Muscle of leg (tissue), 11 donors: ENCODE measurements around the gene CLEC11A. TPM values are rescaled to one million over a fixed set of nuclear protein-coding genes. Genes with fewer than 3 reads are reported as not detected.
A peak's percentile ranks its signal among the peaks of the same experiment; 100 is the strongest.
"Not testable (repeated sequence)": the region's sequence is repeated elsewhere in the genome, so short reads cannot be mapped to it uniquely, and the experiment has no call there.

ENCODE experiments used
- DNase-seq: peaks from one replicate; pipeline ENCODE4 v3.0.0; 2013
- H3K27ac ChIP-seq: one replicate; pipeline ENCODE4 v1.5.1; 2013; ENCODE audit warnings: mild to moderate bottlenecking, low read length, control low read depth
- H3K27me3 ChIP-seq: one replicate; pipeline ENCODE4 v1.6.1; 2013; ENCODE audit warnings: low read length; ENCODE audit not compliant: control insufficient read depth, insufficient read depth
- H3K36me3 ChIP-seq: one replicate; pipeline ENCODE4 v1.6.1; 2013; ENCODE audit warnings: low read length; ENCODE audit not compliant: control insufficient read depth, insufficient read depth
- H3K4me1 ChIP-seq: one replicate; pipeline ENCODE4 v1.6.1; 2013; ENCODE audit warnings: low read length; ENCODE audit not compliant: control insufficient read depth, insufficient read depth
- H3K4me3 ChIP-seq: one replicate; pipeline ENCODE4 v1.5.1; 2013; ENCODE audit warnings: low read length, control low read depth
- H3K9me3 ChIP-seq: replicated peaks from 2 replicates; pipeline ENCODE4 v1.6.1; 2013; ENCODE audit warnings: low read depth, low read length; ENCODE audit not compliant: control insufficient read depth
- WGBS: methylation state at CpG from one replicate; pipeline ENCODE4 v1.1.5; 2013; ENCODE audit warnings: missing lambda C conversion rate; ENCODE audit not compliant: insufficient coverage; 5-methylcytosine and 5-hydroxymethylcytosine counted together
- polyA plus RNA-seq, 8 donors: library from polyadenylated mRNA; unstranded; fragments of 120-200 nt; gene quantifications; one replicate each; pipeline versions ENCODE4 v1.2.1 to v1.2.3, GENCODE V29; 2013; ENCODE audit warnings: inconsistent platforms in 1 of 8, low replicate concordance in 1 of 8; ENCODE audit not compliant: insufficient read length in 8 of 8, insufficient read depth in 1 of 8
- total RNA-seq: library from RNA; stranded (reverse); fragments of 120-200 nt; gene quantifications from one replicate; pipeline ENCODE4 v1.2.4, GENCODE V29; 2013

The CLEC11A gene
- total and polyA plus RNA-seq, 9 donors: 18.8 to 40.3 (median 35.8) TPM

DNA sequence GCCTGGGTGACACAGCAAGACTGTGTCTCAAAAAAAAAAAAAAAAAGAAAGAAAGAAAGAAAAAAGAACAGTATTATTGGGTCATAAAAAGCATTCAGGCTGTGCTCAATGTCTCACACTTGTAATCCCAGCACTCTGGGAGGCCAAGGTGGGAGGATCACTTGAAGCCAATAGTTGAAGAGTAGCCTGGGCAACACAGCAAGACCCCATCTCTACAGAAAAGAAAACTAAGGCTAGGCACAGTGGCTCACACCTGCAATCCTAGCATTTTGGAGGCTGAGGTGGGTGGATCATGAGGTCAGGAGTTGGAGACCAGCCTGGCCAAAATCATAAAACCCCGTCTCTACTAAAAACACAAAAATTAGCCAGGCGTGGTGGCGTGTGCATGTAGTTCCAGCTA is 34.5 kb downstream of the CLEC11A start:
- H3K27me3 ChIP-seq, H3K36me3 ChIP-seq, DNase-seq, H3K4me1 ChIP-seq, H3K9me3 ChIP-seq, H3K4me3 ChIP-seq, H3K27ac ChIP-seq: not testable (repeated sequence)
- WGBS: no CpG with 5 or more reads among the region's 3 CpGs

DNA sequence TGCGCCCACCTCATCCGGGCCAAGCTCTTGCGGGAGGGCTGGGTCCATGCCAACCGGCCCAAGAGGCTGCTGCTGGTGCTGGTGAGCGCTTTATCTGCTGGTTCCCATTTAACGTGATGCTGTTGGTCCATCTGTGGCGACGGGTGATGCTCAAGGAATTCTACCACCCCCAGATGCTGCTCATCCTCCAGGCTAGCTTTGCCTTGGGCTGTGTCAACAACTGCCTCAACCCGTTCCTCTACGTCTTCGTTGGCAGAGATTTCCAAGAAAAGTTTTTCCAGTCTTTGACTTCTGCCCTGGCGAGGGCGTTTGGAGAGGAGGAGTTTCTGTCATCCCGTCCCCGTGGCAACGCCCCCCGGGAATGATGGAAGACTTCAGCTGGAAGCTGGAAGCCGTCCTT is 35.9 kb downstream of the CLEC11A start:
- H3K4me3 ChIP-seq, H3K27me3 ChIP-seq, H3K27ac ChIP-seq, H3K9me3 ChIP-seq, H3K36me3 ChIP-seq, H3K4me1 ChIP-seq, DNase-seq: not testable (repeated sequence)
- WGBS: 92% methylated on average over 8 of the region's 18 CpGs

DNA sequence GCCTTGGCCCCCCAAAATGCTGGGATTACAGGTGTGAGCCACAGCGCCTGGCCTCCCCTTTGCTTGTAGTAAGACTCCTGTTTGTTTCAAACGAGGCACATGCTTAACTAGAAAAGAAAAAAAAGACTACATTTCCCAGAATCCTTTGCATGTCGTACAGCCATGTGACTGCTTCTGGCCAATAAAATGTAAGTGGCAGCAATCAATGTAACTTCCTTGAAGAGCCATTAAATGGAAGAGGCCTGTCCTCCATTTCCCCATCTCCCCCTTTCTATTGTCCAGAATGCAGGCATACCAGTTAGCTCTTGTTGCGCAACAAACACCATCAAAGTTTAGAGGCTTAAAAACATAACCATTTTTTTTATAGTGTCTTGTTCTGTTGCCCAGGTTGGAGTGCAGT is 36.7 kb downstream of the CLEC11A start:
- no peak overlapping the region for H3K27ac ChIP-seq
- no peaks in the 10 kb centered on the region for H3K4me1 ChIP-seq
- 100% methylated on average over 1 of the region's 4 CpGs for whole genome bisulfite sequencing
- H3K4me3 ChIP-seq: no peak overlapping the region
- H3K9me3 ChIP-seq: no peaks in the 10 kb centered on the region
- peak; percentile 8 for DNase-seq
- H3K27me3 ChIP-seq: peaks cover 3% of the 10 kb centered on the region
- no peaks in the 10 kb centered on the region for H3K36me3 ChIP-seq

DNA sequence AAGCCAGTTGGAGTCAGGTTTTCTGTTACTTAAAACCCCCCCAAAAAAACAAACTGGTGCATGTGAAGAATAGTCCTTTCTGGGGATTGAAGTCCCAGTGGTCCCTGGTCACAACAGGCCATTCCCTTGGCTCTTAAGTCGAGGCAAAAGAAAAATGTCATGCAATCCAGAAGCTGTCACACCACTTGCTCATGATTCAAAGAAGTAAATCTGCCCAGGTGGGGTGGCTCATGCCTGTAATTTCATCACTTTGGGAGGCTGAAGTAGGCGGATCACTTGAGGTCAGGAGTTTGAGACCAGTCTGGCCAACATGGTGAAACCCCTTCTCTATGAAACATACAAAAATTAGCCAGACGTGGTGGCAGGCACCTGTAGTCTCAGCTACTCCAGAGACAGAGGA is 38.3 kb downstream of the CLEC11A start:
- not testable (repeated sequence) for H3K27me3 ChIP-seq, H3K4me3 ChIP-seq, H3K36me3 ChIP-seq, H3K4me1 ChIP-seq, DNase-seq, H3K9me3 ChIP-seq, H3K27ac ChIP-seq
- WGBS: 40% methylated on average over 1 of the region's 3 CpGs

DNA sequence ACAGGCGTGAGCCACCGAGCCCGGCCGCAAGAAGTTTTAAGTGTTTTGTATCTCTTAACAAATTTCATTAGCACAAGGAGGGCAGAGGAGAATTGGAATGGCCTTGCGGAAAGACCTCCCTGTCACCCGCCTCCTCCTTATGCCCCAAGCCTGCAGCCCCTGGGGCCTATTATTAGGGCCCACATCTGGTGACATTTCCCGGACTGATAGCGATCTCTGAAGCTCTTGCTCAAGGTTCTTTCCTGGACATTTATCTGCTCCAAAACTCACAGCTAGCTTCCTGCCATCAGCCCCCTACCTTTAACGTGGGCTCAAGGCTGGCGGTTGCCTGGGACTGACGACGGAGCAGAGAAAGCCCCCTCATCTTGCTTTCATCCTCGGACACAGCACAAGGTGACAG is 40.4 kb downstream of the CLEC11A start:
- H3K27me3 ChIP-seq, H3K27ac ChIP-seq, H3K4me1 ChIP-seq, DNase-seq, H3K4me3 ChIP-seq, H3K36me3 ChIP-seq, H3K9me3 ChIP-seq: not testable (repeated sequence)
- no CpG with 5 or more reads among the region's 13 CpGs for WGBS

DNA sequence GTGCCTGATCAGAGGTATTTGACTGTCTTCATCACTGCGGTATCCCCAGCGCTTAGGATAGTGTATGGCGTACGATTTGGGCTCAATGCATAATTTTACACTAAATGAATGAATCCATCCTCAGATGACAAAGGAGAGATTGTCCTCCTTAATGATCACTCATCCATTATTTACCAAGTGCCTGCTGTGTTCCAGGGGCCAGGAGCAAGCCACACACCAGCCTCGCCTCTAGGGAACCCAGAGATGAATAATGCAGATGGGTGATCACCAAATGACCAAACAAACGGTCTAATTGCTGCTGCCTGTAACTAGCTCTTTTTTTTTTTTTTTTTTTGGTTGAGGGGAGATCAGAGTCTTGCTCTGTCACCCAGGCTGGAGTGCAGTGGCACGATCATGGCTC is 41.2 kb downstream of the CLEC11A start:
- H3K4me1 ChIP-seq: no peaks in the 10 kb centered on the region
- no peaks in the 10 kb centered on the region for H3K36me3 ChIP-seq
- DNase-seq: no peak
- no peaks in the 10 kb centered on the region for H3K27me3 ChIP-seq
- no peaks in the 10 kb centered on the region for H3K9me3 ChIP-seq
- no CpG with 5 or more reads among the region's 7 CpGs for WGBS
- H3K27ac ChIP-seq: no peak overlapping the region
- no peak overlapping the region for H3K4me3 ChIP-seq

DNA sequence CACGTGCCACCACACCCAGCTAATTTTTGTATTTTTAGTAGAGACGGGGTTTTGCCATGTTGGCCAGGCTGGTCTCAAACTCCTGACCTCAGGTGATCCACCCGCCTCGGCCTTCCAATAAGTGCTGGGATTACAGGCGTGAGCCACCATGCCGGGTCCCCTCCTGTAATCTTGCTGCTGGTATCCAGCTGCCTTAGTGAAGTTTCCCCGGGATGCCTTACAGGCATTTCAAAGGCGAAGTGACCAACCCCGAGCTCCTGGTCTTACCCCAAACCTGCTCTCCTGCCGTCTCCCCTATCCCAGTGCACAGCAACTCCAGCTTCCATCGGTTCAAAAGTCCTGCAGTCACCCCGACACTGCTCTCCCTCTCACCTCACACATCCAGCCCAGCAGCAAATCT is 43.6 kb downstream of the CLEC11A start:
- H3K9me3 ChIP-seq, DNase-seq, H3K27ac ChIP-seq, H3K36me3 ChIP-seq, H3K4me3 ChIP-seq, H3K4me1 ChIP-seq, H3K27me3 ChIP-seq: not testable (repeated sequence)
- 77% methylated on average over 8 of the region's 12 CpGs for WGBS

DNA sequence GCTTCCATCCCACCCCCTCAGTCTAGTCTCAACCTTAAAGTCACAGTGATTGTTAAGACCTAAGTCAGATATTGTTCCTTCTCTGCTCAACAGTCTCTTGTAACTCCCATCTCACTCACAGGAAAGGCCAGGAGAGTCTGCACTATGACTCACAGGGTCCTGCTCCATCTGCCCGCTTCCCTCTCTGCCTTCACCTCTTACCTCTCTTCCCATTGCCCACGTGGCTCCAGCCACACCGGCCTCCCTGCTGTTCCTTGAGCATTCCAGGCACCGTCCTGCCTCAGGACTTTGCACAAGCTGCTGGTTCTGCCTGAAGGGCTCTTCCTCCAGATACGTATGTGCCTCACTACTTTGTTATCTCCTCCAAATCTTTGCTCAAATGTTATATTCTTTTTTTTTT is 44.1 kb downstream of the CLEC11A start:
- not testable (repeated sequence) for H3K27me3 ChIP-seq, H3K27ac ChIP-seq, H3K4me3 ChIP-seq, H3K36me3 ChIP-seq, H3K9me3 ChIP-seq, DNase-seq, H3K4me1 ChIP-seq
- 24% methylated on average over 4 of the region's 5 CpGs for WGBS

DNA sequence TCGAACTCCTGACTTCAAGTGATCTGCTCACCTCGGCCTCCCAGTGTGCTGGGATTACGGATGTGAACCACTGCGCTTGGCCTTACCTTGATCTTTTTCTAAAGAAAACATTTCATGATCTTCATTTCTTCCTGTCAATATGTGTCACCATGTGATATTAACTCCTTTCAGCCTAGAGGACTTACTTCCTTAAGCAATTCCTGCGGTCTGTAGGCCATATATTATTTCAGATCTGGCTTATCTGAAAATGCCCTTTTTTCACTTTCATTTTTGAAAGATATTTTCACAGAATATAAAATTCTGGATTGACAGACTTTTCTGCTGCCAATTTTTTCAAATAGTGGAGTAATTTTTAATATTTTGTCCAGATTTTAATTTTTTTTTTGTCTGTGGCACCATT is 45.1 kb downstream of the CLEC11A start:
- Histone ChIP-seq H3K36me3 (no peaks in the 10 kb centered on the region), H3K27ac (no peak overlapping the region), H3K4me3 (no peak overlapping the region), H3K27me3 (peaks cover 2% of the 10 kb centered on the region), H3K9me3 (no peaks in the 10 kb centered on the region), H3K4me1 (no peaks in the 10 kb centered on the region)
- WGBS: 82% methylated on average over 4 of the region's 5 CpGs
- no peak for DNase-seq

DNA sequence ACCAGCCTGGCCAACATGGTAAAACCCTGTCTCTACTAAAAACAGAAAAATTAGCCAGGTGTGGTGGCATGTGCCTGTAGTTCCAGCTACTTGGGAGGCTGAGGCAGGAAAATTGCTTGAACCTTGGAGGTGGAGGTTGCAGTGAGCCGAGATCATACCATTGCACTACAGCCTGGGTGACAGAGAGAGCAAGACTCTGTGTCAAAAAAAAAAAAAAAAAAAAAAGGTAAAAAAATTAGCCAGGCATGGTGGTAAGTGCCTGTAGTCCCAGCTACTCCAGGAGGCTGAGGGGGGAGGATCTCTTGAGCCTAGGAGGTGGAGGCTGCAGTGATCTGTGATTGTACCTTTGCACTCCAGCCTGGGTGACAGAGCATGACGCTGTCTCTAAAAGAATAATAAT is 47.0 kb downstream of the CLEC11A start, which contains the start of gene GPR32:
TSS of gene GPR32 (plus strand) at position 301 of the 400 bp plus-strand sequence. CDS start 137 bp downstream, outside the sequence.
- H3K27me3 ChIP-seq, H3K4me1 ChIP-seq, H3K27ac ChIP-seq, H3K36me3 ChIP-seq, H3K9me3 ChIP-seq, H3K4me3 ChIP-seq, DNase-seq: not testable (repeated sequence)
- WGBS: no CpG with 5 or more reads among the region's 2 CpGs

DNA sequence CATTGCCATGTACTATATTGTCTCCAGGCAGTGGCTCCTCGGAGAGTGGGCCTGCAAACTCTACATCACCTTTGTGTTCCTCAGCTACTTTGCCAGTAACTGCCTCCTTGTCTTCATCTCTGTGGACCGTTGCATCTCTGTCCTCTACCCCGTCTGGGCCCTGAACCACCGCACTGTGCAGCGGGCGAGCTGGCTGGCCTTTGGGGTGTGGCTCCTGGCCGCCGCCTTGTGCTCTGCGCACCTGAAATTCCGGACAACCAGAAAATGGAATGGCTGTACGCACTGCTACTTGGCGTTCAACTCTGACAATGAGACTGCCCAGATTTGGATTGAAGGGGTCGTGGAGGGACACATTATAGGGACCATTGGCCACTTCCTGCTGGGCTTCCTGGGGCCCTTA is 47.7 kb downstream of the CLEC11A start:
- H3K27me3 ChIP-seq: peaks cover 9% of the 10 kb centered on the region
- no peak overlapping the region for H3K27ac ChIP-seq
- H3K4me3 ChIP-seq: no peak overlapping the region
- no peaks in the 10 kb centered on the region for H3K36me3 ChIP-seq
- no peak for DNase-seq
- H3K9me3 ChIP-seq: no peaks in the 10 kb centered on the region
- 82% methylated on average over 11 of the region's 13 CpGs for WGBS
- no peaks in the 10 kb centered on the region for H3K4me1 ChIP-seq
